ENCODE data around the gene BACE2.

GRCh38 chr21:41326414-41327080 lies 158.6 kb downstream of the BACE2 start:
- TF ChIP-seq, protein P1, sequence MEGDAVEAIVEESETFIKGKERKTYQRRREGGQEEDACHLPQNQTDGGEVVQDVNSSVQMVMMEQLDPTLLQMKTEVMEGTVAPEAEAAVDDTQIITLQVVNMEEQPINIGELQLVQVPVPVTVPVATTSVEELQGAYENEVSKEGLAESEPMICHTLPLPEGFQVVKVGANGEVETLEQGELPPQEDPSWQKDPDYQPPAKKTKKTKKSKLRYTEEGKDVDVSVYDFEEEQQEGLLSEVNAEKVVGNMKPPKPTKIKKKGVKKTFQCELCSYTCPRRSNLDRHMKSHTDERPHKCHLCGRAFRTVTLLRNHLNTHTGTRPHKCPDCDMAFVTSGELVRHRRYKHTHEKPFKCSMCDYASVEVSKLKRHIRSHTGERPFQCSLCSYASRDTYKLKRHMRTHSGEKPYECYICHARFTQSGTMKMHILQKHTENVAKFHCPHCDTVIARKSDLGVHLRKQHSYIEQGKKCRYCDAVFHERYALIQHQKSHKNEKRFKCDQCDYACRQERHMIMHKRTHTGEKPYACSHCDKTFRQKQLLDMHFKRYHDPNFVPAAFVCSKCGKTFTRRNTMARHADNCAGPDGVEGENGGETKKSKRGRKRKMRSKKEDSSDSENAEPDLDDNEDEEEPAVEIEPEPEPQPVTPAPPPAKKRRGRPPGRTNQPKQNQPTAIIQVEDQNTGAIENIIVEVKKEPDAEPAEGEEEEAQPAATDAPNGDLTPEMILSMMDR (IDR thresholded peaks at IDR 0.05), result no peak
- TF ChIP-seq POLR2A (IDR thresholded peaks at IDR 0.05), result no peak

Measured in right lobe of liver (tissue), 4 donors.